Testis (tissue), 3 donors: ENCODE measurements around the gene BCAS3. TPM values are rescaled to one million over a fixed set of nuclear protein-coding genes. Genes with fewer than 3 reads are reported as not detected.

ENCODE experiments used
- DNase-seq: peaks from one replicate; pipeline ENCODE4 v3.0.0-alpha.2; 2019
- H3K27ac ChIP-seq, 2 donors: fragments of 200-600 bp; sonication (generic); one replicate each; pipeline ENCODE4 v1.5.1; 2019
- H3K27me3 ChIP-seq: fragments of 200-600 bp; sonication (generic); one replicate; pipeline ENCODE4 v1.5.1; 2019
- H3K36me3 ChIP-seq: fragments of 200-600 bp; sonication (generic); one replicate; pipeline ENCODE4 v1.5.1; 2017; ENCODE audit warnings: low read depth; ENCODE audit errors: missing control alignments
- H3K4me1 ChIP-seq: fragments of 200-600 bp; sonication (generic); one replicate; pipeline ENCODE4 v1.5.1; 2019
- H3K4me3 ChIP-seq, 2 donors: fragments of 200-600 bp; sonication (generic); one replicate each; pipeline ENCODE4 v1.5.1; 2017 to 2019
- H3K9me3 ChIP-seq: fragments of 200-600 bp; sonication (generic); one replicate; pipeline ENCODE4 v1.5.1; 2017
- POLR2A ChIP-seq: fragments of 450-650 bp; IDR thresholded peaks from one replicate; pipeline ENCODE4 v1.6.1; 2017; ENCODE audit warnings: antibody characterized with exemption, mild to moderate bottlenecking, moderate library complexity
- WGBS, 2 donors: methylation state at CpG; one replicate each; pipeline ENCODE4 v1.1.5; 2018; 5-methylcytosine and 5-hydroxymethylcytosine counted together
- intact Hi-C: fragments of 100-400 bp; cut with DNase I; formaldehyde crosslinking; loops from one replicate; pipeline ENCODE4 v1.15.1; 2023; ENCODE audit warnings: low total_unique reads
- polyA plus RNA-seq: library from polyadenylated mRNA; stranded (reverse); fragments of 350-450 nt; fragmentation: Illumina TruSeq; extraction: RNeasy Lipid Tissue Mini Kit (QIAGEN cat#74804); gene quantifications from one replicate; pipeline ENCODE4 v1.2.3, GENCODE V29; 2014; ENCODE audit warnings: low read depth, low replicate concordance; ENCODE audit not compliant: insufficient read depth
- total RNA-seq, 2 donors: library from RNA; depleted of rRNA; stranded (reverse); fragments of >200 nt; gene quantifications; one replicate each; pipeline ENCODE4 v1.2.3, GENCODE V29; 2016
- TF ChIP-seq, protein P1 (sequence below), 3 experiments: fragments of 450-650 bp in 2 of 3; fragments of 200-600 bp in 1 of 3; sonication (generic) in 1 of 3; IDR thresholded peaks; one replicate each; pipeline ENCODE4 v1.5.1; 2016 to 2019; ENCODE audit warnings: antibody characterized with exemption in 3 of 3, mild to moderate bottlenecking in 2 of 3, moderate library complexity in 1 of 3

The BCAS3 gene
- total and polyA plus RNA-seq, 3 donors from 2014 or later, result 54.8 to 96.7 (median 73.0) TPM

- Histone ChIP-seq H3K4me1 (no peaks in the 10 kb centered on the region), H3K4me3 (no peak overlapping the region), H3K9me3 (no peaks in the 10 kb centered on the region), H3K36me3 (no peaks in the 10 kb centered on the region), H3K27ac (no peak overlapping the region), H3K27me3 (no peaks in the 10 kb centered on the region)
- no peak for TF ChIP-seq POLR2A
- TF ChIP-seq, protein P1, sequence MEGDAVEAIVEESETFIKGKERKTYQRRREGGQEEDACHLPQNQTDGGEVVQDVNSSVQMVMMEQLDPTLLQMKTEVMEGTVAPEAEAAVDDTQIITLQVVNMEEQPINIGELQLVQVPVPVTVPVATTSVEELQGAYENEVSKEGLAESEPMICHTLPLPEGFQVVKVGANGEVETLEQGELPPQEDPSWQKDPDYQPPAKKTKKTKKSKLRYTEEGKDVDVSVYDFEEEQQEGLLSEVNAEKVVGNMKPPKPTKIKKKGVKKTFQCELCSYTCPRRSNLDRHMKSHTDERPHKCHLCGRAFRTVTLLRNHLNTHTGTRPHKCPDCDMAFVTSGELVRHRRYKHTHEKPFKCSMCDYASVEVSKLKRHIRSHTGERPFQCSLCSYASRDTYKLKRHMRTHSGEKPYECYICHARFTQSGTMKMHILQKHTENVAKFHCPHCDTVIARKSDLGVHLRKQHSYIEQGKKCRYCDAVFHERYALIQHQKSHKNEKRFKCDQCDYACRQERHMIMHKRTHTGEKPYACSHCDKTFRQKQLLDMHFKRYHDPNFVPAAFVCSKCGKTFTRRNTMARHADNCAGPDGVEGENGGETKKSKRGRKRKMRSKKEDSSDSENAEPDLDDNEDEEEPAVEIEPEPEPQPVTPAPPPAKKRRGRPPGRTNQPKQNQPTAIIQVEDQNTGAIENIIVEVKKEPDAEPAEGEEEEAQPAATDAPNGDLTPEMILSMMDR (IDR thresholded peaks at IDR 0.05), result no peak
- DNase-seq, result no peak
- intact Hi-C loops, result no loop called here
Measured at GRCh38 chr17:60781880-60782412, 104.3 kb downstream of the BCAS3 start.

- intact Hi-C loops, result no loop called here
- no peaks in the 10 kb centered on the region for H3K4me1 ChIP-seq
- H3K9me3 ChIP-seq, result no peaks in the 10 kb centered on the region
- H3K36me3 ChIP-seq, result no peaks in the 10 kb centered on the region
- TF ChIP-seq, protein P1 (IDR thresholded peaks at IDR 0.05), result no peak
- TF ChIP-seq POLR2A, result no peak
- no peak overlapping the region for H3K27ac ChIP-seq
- no peak overlapping the region for H3K4me3 ChIP-seq
- DNase-seq, result no peak
- 95 to 98% methylated on average over 3 of the region's 3 CpGs for WGBS, 2 donors
- no peaks in the 10 kb centered on the region for H3K27me3 ChIP-seq
Measured at GRCh38 chr17:60782742-60783141, 105.1 kb downstream of the BCAS3 start.

- intact Hi-C loops, result no loop called here
- TF ChIP-seq, protein P1 (IDR thresholded peaks at IDR 0.05), result no peak
- TF ChIP-seq POLR2A, result no peak
Measured at GRCh38 chr17:60790205-60790604, 112.6 kb downstream of the BCAS3 start.

GRCh38 chr17:60792250-60792898 lies 114.7 kb downstream of the BCAS3 start:
- Histone ChIP-seq H3K4me1 (no peaks in the 10 kb centered on the region), H3K9me3 (no peaks in the 10 kb centered on the region), H3K36me3 (no peaks in the 10 kb centered on the region), H3K27ac (no peak overlapping the region), H3K27me3 (no peaks in the 10 kb centered on the region), H3K4me3 (no peak overlapping the region)
- 80 to 87% methylated on average over 4 to 10 of the region's 10 CpGs for WGBS, 2 donors
- intact Hi-C loops, result no loop called here
- DNase-seq, result no peak
- TF ChIP-seq POLR2A, result no peak
- TF ChIP-seq, protein P1 (IDR thresholded peaks at IDR 0.05), result no peak

More at GRCh38 chr17:60790205-60790604, 112.6 kb downstream of the BCAS3 start:
- Histone ChIP-seq H3K4me1 (no peaks in the 10 kb centered on the region), H3K36me3 (no peaks in the 10 kb centered on the region), H3K27ac (no peak overlapping the region), H3K9me3 (no peaks in the 10 kb centered on the region), H3K4me3 (no peak overlapping the region), H3K27me3 (no peaks in the 10 kb centered on the region)
- DNase-seq, result no peak

DNA sequence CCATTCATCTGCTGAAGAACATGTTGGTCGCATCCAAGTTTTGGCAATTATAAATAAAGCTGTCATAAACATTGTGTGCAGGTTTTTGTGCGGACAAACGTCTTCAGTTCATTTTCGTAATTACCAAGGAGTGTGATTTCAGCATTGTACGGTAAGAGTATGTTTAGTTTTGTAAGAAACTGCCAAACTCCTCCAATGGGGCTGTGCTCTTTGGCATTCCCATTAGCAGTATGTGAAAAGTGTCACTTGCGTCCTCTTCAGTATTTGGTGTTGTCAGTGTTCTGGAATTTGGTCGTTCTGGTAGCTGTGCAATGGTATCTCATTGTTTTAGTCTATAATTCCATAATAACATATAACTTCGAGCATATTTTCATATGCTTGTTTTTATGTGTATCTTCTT lies 120.9 kb downstream of the BCAS3 start:
- Histone ChIP-seq H3K9me3 (no peaks in the 10 kb centered on the region), H3K27me3 (no peaks in the 10 kb centered on the region), H3K36me3 (no peaks in the 10 kb centered on the region), H3K27ac (no peak overlapping the region), H3K4me1 (peaks cover 10% of the 10 kb centered on the region), H3K4me3 (no peak overlapping the region)
- WGBS, 2 donors, result 75 to 78% methylated on average over 8 of the region's 8 CpGs
- no peak for DNase-seq
- intact Hi-C loops, result no loop called here
- TF ChIP-seq, protein P1 (IDR thresholded peaks at IDR 0.05), result no peak
- TF ChIP-seq POLR2A, result no peak
